Neural cell (in vitro differentiated cells): ENCODE data around the gene MS4A4E. TPM values are rescaled to one million over a fixed set of nuclear protein-coding genes. Genes with fewer than 3 reads are reported as not detected.
"Not testable (repeated sequence)": the region's sequence is repeated elsewhere in the genome, so short reads cannot be mapped to it uniquely, and the experiment has no call there.

Experiments used
- H2AFZ ChIP-seq: fragments of 200-600, 300-800 bp; sonication (generic), shearing (Covaris generic); 2 replicates; pipeline ENCODE4 v1.6.0; 2014; ENCODE audit warnings: low read depth, mild to moderate bottlenecking, antibody characterized with exemption, low read length, moderate library complexity
- H3F3A ChIP-seq: fragments of 200-600 bp; shearing (Covaris generic); 2 replicates; pipeline ENCODE4 v1.6.1; 2016; ENCODE audit warnings: mild to moderate bottlenecking, moderate library complexity, mixed read lengths, antibody characterized with exemption, low read length; ENCODE audit not compliant: insufficient read depth, poor library complexity, severe bottlenecking
- H3K27ac ChIP-seq: fragments of 200-600, 300-800 bp; sonication (generic), shearing (Covaris generic); 2 replicates; pipeline ENCODE4 v1.5.1; 2014; ENCODE audit warnings: mild to moderate bottlenecking, low read length, moderate library complexity
- H3K27me3 ChIP-seq: fragments of 300-800, 200-600 bp; sonication (generic), shearing (Covaris generic); 2 replicates; pipeline ENCODE4 v1.6.0; 2014; ENCODE audit warnings: mild to moderate bottlenecking, low read depth, low read length, moderate library complexity; ENCODE audit not compliant: insufficient read depth
- H3K36me3 ChIP-seq: fragments of 300-800, 200-600 bp; sonication (generic), shearing (Covaris generic); 2 replicates; pipeline ENCODE4 v1.5.1; 2014; ENCODE audit warnings: mild to moderate bottlenecking, antibody characterized with exemption, low read length, moderate library complexity; ENCODE audit not compliant: insufficient read depth
- H3K4me2 ChIP-seq: fragments of 300-800, 200-600 bp; sonication (generic), shearing (Covaris generic); 2 replicates; pipeline ENCODE4 v1.6.0; 2014; ENCODE audit warnings: mild to moderate bottlenecking, low read length
- H3K4me3 ChIP-seq: fragments of 300-800, 200-600 bp; sonication (generic), shearing (Covaris generic); 2 replicates; pipeline ENCODE4 v1.5.1; 2014; ENCODE audit warnings: mild to moderate bottlenecking, low read length, moderate library complexity
- H3K79me2 ChIP-seq: fragments of 200-600 bp; shearing (Covaris generic); replicated peaks from 2 replicates; pipeline ENCODE4 v1.6.0; 2014; ENCODE audit warnings: mild to moderate bottlenecking, low read length, moderate library complexity; ENCODE audit not compliant: insufficient read depth
- H3K9ac ChIP-seq: fragments of 300-800, 200-600 bp; sonication (generic), shearing (Covaris generic); 2 replicates; pipeline ENCODE4 v1.6.1; 2016; ENCODE audit warnings: mild to moderate bottlenecking, low read length, mixed read lengths
- H3K9me2 ChIP-seq: fragments of 200-600 bp; shearing (Covaris generic); 2 replicates; pipeline ENCODE4 v1.6.1; 2016; ENCODE audit warnings: mild to moderate bottlenecking, low read length, mixed read lengths; ENCODE audit not compliant: insufficient read depth
- H3K9me3 ChIP-seq: fragments of 200-600, 300-800 bp; sonication (generic), shearing (Covaris generic); 2 replicates; pipeline ENCODE4 v1.6.1; 2016; ENCODE audit warnings: mild to moderate bottlenecking, mixed run types, low read length, moderate library complexity, mixed read lengths
- H4K20me1 ChIP-seq: fragments of 200-600 bp; shearing (Covaris generic); 2 replicates; pipeline ENCODE4 v1.6.1; 2016; ENCODE audit warnings: mild to moderate bottlenecking, mixed run types; ENCODE audit not compliant: insufficient read depth
- CTCF ChIP-seq: fragments of 450-650 bp; IDR thresholded peaks from 2 replicates; pipeline ENCODE4 v1.5.1; 2014; ENCODE audit warnings: antibody characterized with exemption, mild to moderate bottlenecking, moderate library complexity; ENCODE audit not compliant: poor library complexity, severe bottlenecking
- EP300 ChIP-seq: fragments of 450-650 bp; conservative IDR thresholded peaks from 2 replicates; pipeline ENCODE4 v1.6.1; 2014; ENCODE audit warnings: antibody characterized with exemption, mild to moderate bottlenecking, moderate library complexity; ENCODE audit not compliant: poor library complexity, severe bottlenecking
- EZH2 ChIP-seq: fragments of 200-600, 300-800 bp; shearing (Covaris generic), sonication (generic); IDR thresholded peaks from 2 replicates; pipeline ENCODE4 v1.6.1; 2014; ENCODE audit warnings: antibody characterized with exemption, low read length, borderline replicate concordance, mild to moderate bottlenecking; ENCODE audit not compliant: insufficient read depth, poor library complexity, severe bottlenecking
- MXI1 ChIP-seq: fragments of 450-650 bp; conservative IDR thresholded peaks from 2 replicates; pipeline ENCODE4 v1.6.1; 2014; ENCODE audit warnings: antibody characterized with exemption, mild to moderate bottlenecking; ENCODE audit not compliant: poor library complexity, severe bottlenecking
- POLR2AphosphoS5 ChIP-seq: IDR thresholded peaks from 2 replicates; pipeline ENCODE4 v1.6.1; 2012
- RAD21 ChIP-seq: fragments of 450-650 bp; conservative IDR thresholded peaks from 2 replicates; pipeline ENCODE4 v1.6.1; 2014; ENCODE audit warnings: antibody characterized with exemption, mild to moderate bottlenecking, moderate library complexity
- SMC3 ChIP-seq: fragments of 450-650 bp; conservative IDR thresholded peaks from 2 replicates; pipeline ENCODE4 v1.6.1; 2014; ENCODE audit warnings: antibody characterized with exemption, mild to moderate bottlenecking, moderate library complexity; ENCODE audit not compliant: poor library complexity
- TAF1 ChIP-seq: IDR thresholded peaks from 2 replicates; pipeline ENCODE4 v1.6.1; 2012; ENCODE audit warnings: low read depth
- polyA plus RNA-seq: library from polyadenylated mRNA; depleted of rRNA; stranded (reverse); fragments of >200 nt; gene quantifications from 2 replicates; pipeline ENCODE4 v1.2.3, GENCODE V29; 2014
- TF ChIP-seq, protein P1 (sequence below): IDR thresholded peaks from 2 replicates; pipeline ENCODE4 v1.6.1; 2012; ENCODE audit warnings: borderline replicate concordance

The MS4A4E gene
- polyA plus RNA-seq, 1 donor from 2014 or later = not detected

DNA sequence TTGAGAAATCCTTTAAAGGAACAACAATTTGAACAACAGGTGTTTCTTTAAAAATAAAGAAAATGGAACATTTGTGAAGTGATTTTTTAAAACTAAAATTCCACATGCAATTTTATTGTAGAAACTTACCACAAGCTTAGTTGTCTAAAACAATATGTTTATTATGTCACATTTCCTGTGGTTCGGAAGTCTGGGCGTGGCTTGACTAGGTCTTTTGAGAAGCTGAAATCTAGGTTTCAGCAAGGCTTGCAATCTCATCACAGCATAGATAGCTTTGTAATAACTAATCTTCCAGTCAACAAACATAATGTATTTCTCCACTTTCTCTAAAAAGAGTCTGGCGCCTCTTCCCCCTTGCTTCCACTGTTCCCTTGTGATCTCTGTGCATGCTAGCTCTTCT is 87.0 kb downstream of the MS4A4E start:
- no peak overlapping the region for H2AFZ ChIP-seq
- TF ChIP-seq RAD21 (no peak), CTCF (no peak), EP300 (no peak), MXI1 (no peak), POLR2AphosphoS5 (no peak), TAF1 (no peak), EZH2 (no peak), SMC3 (no peak)
- TF ChIP-seq, protein P1, sequence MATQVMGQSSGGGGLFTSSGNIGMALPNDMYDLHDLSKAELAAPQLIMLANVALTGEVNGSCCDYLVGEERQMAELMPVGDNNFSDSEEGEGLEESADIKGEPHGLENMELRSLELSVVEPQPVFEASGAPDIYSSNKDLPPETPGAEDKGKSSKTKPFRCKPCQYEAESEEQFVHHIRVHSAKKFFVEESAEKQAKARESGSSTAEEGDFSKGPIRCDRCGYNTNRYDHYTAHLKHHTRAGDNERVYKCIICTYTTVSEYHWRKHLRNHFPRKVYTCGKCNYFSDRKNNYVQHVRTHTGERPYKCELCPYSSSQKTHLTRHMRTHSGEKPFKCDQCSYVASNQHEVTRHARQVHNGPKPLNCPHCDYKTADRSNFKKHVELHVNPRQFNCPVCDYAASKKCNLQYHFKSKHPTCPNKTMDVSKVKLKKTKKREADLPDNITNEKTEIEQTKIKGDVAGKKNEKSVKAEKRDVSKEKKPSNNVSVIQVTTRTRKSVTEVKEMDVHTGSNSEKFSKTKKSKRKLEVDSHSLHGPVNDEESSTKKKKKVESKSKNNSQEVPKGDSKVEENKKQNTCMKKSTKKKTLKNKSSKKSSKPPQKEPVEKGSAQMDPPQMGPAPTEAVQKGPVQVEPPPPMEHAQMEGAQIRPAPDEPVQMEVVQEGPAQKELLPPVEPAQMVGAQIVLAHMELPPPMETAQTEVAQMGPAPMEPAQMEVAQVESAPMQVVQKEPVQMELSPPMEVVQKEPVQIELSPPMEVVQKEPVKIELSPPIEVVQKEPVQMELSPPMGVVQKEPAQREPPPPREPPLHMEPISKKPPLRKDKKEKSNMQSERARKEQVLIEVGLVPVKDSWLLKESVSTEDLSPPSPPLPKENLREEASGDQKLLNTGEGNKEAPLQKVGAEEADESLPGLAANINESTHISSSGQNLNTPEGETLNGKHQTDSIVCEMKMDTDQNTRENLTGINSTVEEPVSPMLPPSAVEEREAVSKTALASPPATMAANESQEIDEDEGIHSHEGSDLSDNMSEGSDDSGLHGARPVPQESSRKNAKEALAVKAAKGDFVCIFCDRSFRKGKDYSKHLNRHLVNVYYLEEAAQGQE = no peak
- H3F3A ChIP-seq = no peaks in the 10 kb centered on the region
- no peak overlapping the region for H3K9ac ChIP-seq
- H3K4me2 ChIP-seq = no peak overlapping the region
- no peak overlapping the region for H3K4me3 ChIP-seq
- no peaks in the 10 kb centered on the region for H3K9me3 ChIP-seq
- no peaks in the 10 kb centered on the region for H4K20me1 ChIP-seq
- H3K36me3 ChIP-seq = no peaks in the 10 kb centered on the region
- H3K79me2 ChIP-seq = no peaks in the 10 kb centered on the region
- no peaks in the 10 kb centered on the region for H3K9me2 ChIP-seq
- no peak overlapping the region for H3K27ac ChIP-seq
- H3K27me3 ChIP-seq = no peaks in the 10 kb centered on the region

DNA sequence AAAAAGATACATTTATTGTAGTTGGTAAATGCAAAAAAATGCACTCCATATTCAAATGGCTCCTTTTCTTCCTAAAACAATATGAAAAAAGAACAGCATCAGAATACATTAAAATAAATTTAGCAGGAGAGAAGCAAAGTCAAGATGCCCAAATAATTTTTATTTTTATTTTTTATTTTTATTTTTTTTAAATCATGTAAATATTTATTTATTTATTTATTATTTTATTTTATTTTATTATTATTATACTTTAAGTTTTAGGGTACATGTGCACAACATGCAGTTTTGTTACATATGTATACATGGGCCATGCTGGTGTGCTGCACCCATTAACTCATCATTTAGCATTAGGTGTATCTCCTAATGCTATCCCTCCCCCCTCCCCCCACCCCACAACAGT is 90.2 kb downstream of the MS4A4E start:
- H3K4me2 ChIP-seq, H3K9ac ChIP-seq, H3F3A ChIP-seq, H3K9me3 ChIP-seq, H3K4me3 ChIP-seq, H3K36me3 ChIP-seq, H3K27me3 ChIP-seq, H3K9me2 ChIP-seq, H3K27ac ChIP-seq, H3K79me2 ChIP-seq, H4K20me1 ChIP-seq, H2AFZ ChIP-seq: not testable (repeated sequence)

DNA sequence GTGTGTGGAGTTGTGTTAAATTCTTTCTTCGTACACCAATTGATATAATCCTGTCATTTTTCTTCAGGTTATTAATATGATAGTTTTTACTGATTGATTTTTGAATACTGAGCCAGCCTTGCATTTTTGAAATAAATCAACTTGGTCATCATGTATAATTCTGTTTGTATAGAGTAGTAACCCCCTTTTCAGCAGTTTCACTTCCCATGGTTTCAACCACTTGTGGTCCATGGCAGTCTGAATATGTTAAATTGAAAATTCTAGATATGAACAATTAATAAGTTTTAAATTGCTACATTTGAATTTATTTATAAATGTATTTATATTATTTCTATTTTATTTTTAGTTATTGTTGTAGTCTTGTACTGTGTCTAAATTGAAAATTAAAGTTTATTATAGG is 92.7 kb downstream of the MS4A4E start:
- Histone ChIP-seq H3K9ac (no peak overlapping the region), H3K36me3 (no peaks in the 10 kb centered on the region), H2AFZ (no peak overlapping the region), H3K9me2 (no peaks in the 10 kb centered on the region), H3K27ac (no peak overlapping the region), H3K4me3 (no peak overlapping the region), H3K9me3 (no peaks in the 10 kb centered on the region), H3K27me3 (no peaks in the 10 kb centered on the region), H3F3A (no peaks in the 10 kb centered on the region), H4K20me1 (no peaks in the 10 kb centered on the region), H3K79me2 (no peaks in the 10 kb centered on the region), H3K4me2 (no peak overlapping the region)
- TF ChIP-seq POLR2AphosphoS5 (no peak), RAD21 (no peak), CTCF (no peak), EZH2 (no peak), TAF1 (no peak), MXI1 (no peak), EP300 (no peak), SMC3 (no peak)
- TF ChIP-seq, protein P1 = no peak
